LoVo (cell line): ENCODE measurements around the gene HYDIN.
"Not testable (repeated sequence)": the region's sequence is repeated elsewhere in the genome, so short reads cannot be mapped to it uniquely, and the experiment has no call there.

Experiments
- DNase-seq: peaks from one replicate; pipeline ENCODE4 v3.0.0-alpha.2; 2016; ENCODE audit warnings: low spot score

Gene HYDIN

GRCh38 chr16:70995799-70996198 is 234.7 kb downstream of the HYDIN start:
- DNase-seq = not testable (repeated sequence)

- not testable (repeated sequence) for DNase-seq
Observed at GRCh38 chr16:70992511-70992910, 238.0 kb downstream of the HYDIN start.

- DNase-seq = not testable (repeated sequence)
Observed at GRCh38 chr16:70987019-70987715, 243.4 kb downstream of the HYDIN start.

- not testable (repeated sequence) for DNase-seq
Observed at GRCh38 chr16:70984675-70985074, 245.8 kb downstream of the HYDIN start.

GRCh38 chr16:70968332-70968731 is 262.2 kb downstream of the HYDIN start:
- not testable (repeated sequence) for DNase-seq

GRCh38 chr16:70960169-70960568 is 270.4 kb downstream of the HYDIN start:
- DNase-seq = not testable (repeated sequence)

GRCh38 chr16:70954922-70955321 is 275.6 kb downstream of the HYDIN start:
- not testable (repeated sequence) for DNase-seq

GRCh38 chr16:70953824-70954223 is 276.7 kb downstream of the HYDIN start:
- DNase-seq = not testable (repeated sequence)

GRCh38 chr16:70943551-70943950 is 287.0 kb downstream of the HYDIN start:
- not testable (repeated sequence) for DNase-seq

- DNase-seq = not testable (repeated sequence)
Observed at GRCh38 chr16:70939690-70940359, 290.7 kb downstream of the HYDIN start.

- DNase-seq = not testable (repeated sequence)
Observed at GRCh38 chr16:70936781-70937525, 293.6 kb downstream of the HYDIN start.

GRCh38 chr16:70935325-70935724 is 295.2 kb downstream of the HYDIN start:
- not testable (repeated sequence) for DNase-seq

- not testable (repeated sequence) for DNase-seq
Observed at GRCh38 chr16:70933746-70934145, 296.8 kb downstream of the HYDIN start.

GRCh38 chr16:70930757-70931156 is 299.8 kb downstream of the HYDIN start:
- DNase-seq = not testable (repeated sequence)

GRCh38 chr16:70922164-70922563 is 308.4 kb downstream of the HYDIN start:
- DNase-seq = not testable (repeated sequence)

- DNase-seq = not testable (repeated sequence)
Observed at GRCh38 chr16:70920661-70921060, 309.9 kb downstream of the HYDIN start.

- not testable (repeated sequence) for DNase-seq
Observed at GRCh38 chr16:70888208-70888607, 342.3 kb downstream of the HYDIN start.

- not testable (repeated sequence) for DNase-seq
Observed at GRCh38 chr16:70884652-70885051, 345.9 kb downstream of the HYDIN start.

GRCh38 chr16:70882311-70882710 is 348.2 kb downstream of the HYDIN start:
- DNase-seq = not testable (repeated sequence)

GRCh38 chr16:70877895-70878294 is 352.6 kb downstream of the HYDIN start:
- DNase-seq = not testable (repeated sequence)

- not testable (repeated sequence) for DNase-seq
Observed at GRCh38 chr16:70876442-70876841, 354.1 kb downstream of the HYDIN start.

GRCh38 chr16:70864698-70865097 is 365.8 kb downstream of the HYDIN start:
- DNase-seq = not testable (repeated sequence)
